HepG2 (cell line): ENCODE measurements around the gene ARHGAP45. TPM values are rescaled to one million over a fixed set of nuclear protein-coding genes. Genes with fewer than 3 reads are reported as not detected.

Experiments used
- ATAD3A ChIP-seq: sonication (generic); formaldehyde crosslinking; IDR thresholded peaks from 2 replicates; pipeline ENCODE4 v1.4.0; 2020; ENCODE audit warnings: missing genetic modification reagents
- CAMTA2 ChIP-seq: sonication (generic); formaldehyde crosslinking; IDR thresholded peaks from 2 replicates; pipeline ENCODE4 v1.4.0; 2020; ENCODE audit warnings: mild to moderate bottlenecking, missing genetic modification reagents, borderline replicate concordance
- KDM6A ChIP-seq: IDR thresholded peaks from 2 replicates; pipeline ENCODE4 v1.6.1; 2016; ENCODE audit warnings: low read depth
- MEF2D ChIP-seq: sonication (generic); formaldehyde crosslinking; IDR thresholded peaks from 2 replicates; pipeline ENCODE4 v1.5.1; 2020; ENCODE audit warnings: mild to moderate bottlenecking, missing genetic modification reagents
- MLLT10 ChIP-seq: sonication (generic); formaldehyde crosslinking; IDR thresholded peaks from 2 replicates; pipeline ENCODE4 v1.4.0; 2020; ENCODE audit warnings: missing genetic modification reagents
- MXD4 ChIP-seq: IDR thresholded peaks from 2 replicates; pipeline ENCODE4 v1.6.1; 2016; ENCODE audit warnings: mild to moderate bottlenecking, missing biosample characterization, missing genetic modification reagents
- NCOA5 ChIP-seq: sonication (generic); formaldehyde crosslinking; IDR thresholded peaks from 2 replicates; pipeline ENCODE4 v1.4.0; 2020; ENCODE audit warnings: missing genetic modification reagents
- NONO ChIP-seq, 2 experiments: fragments of 450-650 bp in 1 of 2; sonication (generic) in 1 of 2; formaldehyde crosslinking in 1 of 2; IDR thresholded peaks in 1 of 2; conservative IDR thresholded peaks in 1 of 2; 2 replicates each; pipeline versions ENCODE4 v1.6.1 to v1.8.0; 2017 to 2022; ENCODE audit warnings: mild to moderate bottlenecking in 1 of 2, missing genetic modification reagents in 1 of 2, moderate library complexity in 1 of 2
- SATB2 ChIP-seq: sonication (generic); formaldehyde crosslinking; IDR thresholded peaks from 2 replicates; pipeline ENCODE4 v1.5.0; 2020; ENCODE audit warnings: missing genetic modification reagents
- SMARCE1 ChIP-seq: fragments of 450-650 bp; IDR thresholded peaks from 2 replicates; pipeline ENCODE4 v1.6.1; 2017; ENCODE audit warnings: borderline replicate concordance
- SP2 ChIP-seq: sonication (generic); formaldehyde crosslinking; IDR thresholded peaks from 2 replicates; pipeline ENCODE4 v1.5.1; 2020; ENCODE audit warnings: mild to moderate bottlenecking, missing genetic modification reagents
- TCF12 ChIP-seq, 2 experiments: fragments of 450-650 bp in 1 of 2; sonication (generic) in 1 of 2; formaldehyde crosslinking in 1 of 2; IDR thresholded peaks; 2 replicates each; pipeline versions ENCODE4 v1.6.1 to v1.8.0; 2017 to 2022; ENCODE audit warnings: antibody characterized with exemption in 1 of 2, mild to moderate bottlenecking in 1 of 2, missing genetic modification reagents in 1 of 2, moderate library complexity in 1 of 2
- TGIF2 ChIP-seq: IDR thresholded peaks from 2 replicates; pipeline ENCODE4 v1.6.1; 2016; ENCODE audit warnings: control low read depth, missing compliant biosample characterization
- ZFP41 ChIP-seq: sonication (generic); formaldehyde crosslinking; IDR thresholded peaks from 2 replicates; pipeline ENCODE4 v1.4.0; 2020; ENCODE audit warnings: mild to moderate bottlenecking, missing genetic modification reagents, borderline replicate concordance
- ZNF546 ChIP-seq: sonication (generic); formaldehyde crosslinking; conservative IDR thresholded peaks from 2 replicates; pipeline ENCODE4 v1.8.1; 2023; ENCODE audit warnings: mild to moderate bottlenecking, missing genetic modification reagents
- ZNF558 ChIP-seq: sonication (generic); formaldehyde crosslinking; IDR thresholded peaks from 2 replicates; pipeline ENCODE4 v1.9.0; 2022; ENCODE audit warnings: mild to moderate bottlenecking, missing genetic modification reagents, borderline replicate concordance
- polyA plus RNA-seq, 8 experiments: library from polyadenylated mRNA; depleted of rRNA in 3 of 8; stranded (reverse) in 7 of 8; unstranded in 1 of 8; fragments of >200 nt; fragmentation: Illumina TruSeq in 4 of 8; extraction: Trizol in 4 of 8; gene quantifications; 2 replicates each; pipeline versions ENCODE4 v1.2.1 to v1.2.3, GENCODE V29; 2011 to 2016; ENCODE audit warnings: low read depth in 4 of 8, missing spikeins in 1 of 8, mixed read lengths in 1 of 8; ENCODE audit not compliant: insufficient read depth in 1 of 8
- total RNA-seq, 5 experiments: library from RNA; depleted of rRNA; stranded (reverse); fragments of >200 nt; fragmentation: Illumina TruSeq; extraction: Trizol; gene quantifications; 2 replicates each; pipeline ENCODE4 v1.2.3, GENCODE V29; 2016; ENCODE audit warnings: low read depth in 1 of 5
- TF ChIP-seq, protein P1 (sequence below): fragments of 450-650 bp; IDR thresholded peaks from 2 replicates; pipeline ENCODE4 v1.6.1; 2017
- TF ChIP-seq, protein P2 (sequence below): sonication (generic); formaldehyde crosslinking; IDR thresholded peaks from 2 replicates; pipeline ENCODE4 v1.5.0; 2020; ENCODE audit warnings: missing genetic modification reagents
- TF ChIP-seq, protein P3 (sequence below): sonication (generic); formaldehyde crosslinking; IDR thresholded peaks from 2 replicates; pipeline ENCODE4 v1.5.1; 2020; ENCODE audit warnings: mild to moderate bottlenecking, missing genetic modification reagents
- TF ChIP-seq, protein P4 (sequence below): sonication (generic); IDR thresholded peaks from 2 replicates; pipeline ENCODE4 v1.6.1; 2016; ENCODE audit warnings: low read depth, borderline replicate concordance
- TF ChIP-seq, protein P5 (sequence below): sonication (generic); formaldehyde crosslinking; IDR thresholded peaks from 2 replicates; pipeline ENCODE4 v1.4.0; 2020; ENCODE audit warnings: missing genetic modification reagents

The ARHGAP45 gene
- total and polyA plus RNA-seq, 2 of the 13 experiments (the other 11 are each of a cell fraction or from before 2014, with no cell fraction given), result 0.84 to 32.0 TPM

DNA sequence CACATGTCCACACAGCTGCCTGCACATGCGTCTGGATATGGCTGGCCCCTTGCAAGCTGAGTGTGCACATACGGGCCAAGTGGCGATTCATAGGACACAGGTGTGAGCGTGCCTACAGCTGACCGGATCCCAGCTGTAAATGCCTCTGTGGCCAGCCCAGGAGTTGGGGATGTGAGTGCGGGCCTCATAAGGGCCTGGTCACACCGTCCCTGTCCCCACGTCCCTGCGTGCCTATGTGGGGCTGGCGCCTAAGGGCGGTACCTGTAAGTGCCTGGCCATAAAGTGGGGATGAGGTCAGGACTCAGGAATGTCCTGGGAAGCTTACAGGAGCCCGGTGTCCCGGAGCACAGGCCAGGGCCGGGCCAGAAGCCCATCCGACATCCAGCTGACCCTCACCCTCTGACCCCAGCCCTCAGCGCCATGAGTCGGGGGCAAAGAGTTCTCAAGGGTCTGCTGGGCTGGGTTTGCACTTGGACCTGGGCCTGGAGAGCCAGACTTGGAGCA, 1.3 kb upstream of the ARHGAP45 start (continued):
- TF ChIP-seq, protein P1, sequence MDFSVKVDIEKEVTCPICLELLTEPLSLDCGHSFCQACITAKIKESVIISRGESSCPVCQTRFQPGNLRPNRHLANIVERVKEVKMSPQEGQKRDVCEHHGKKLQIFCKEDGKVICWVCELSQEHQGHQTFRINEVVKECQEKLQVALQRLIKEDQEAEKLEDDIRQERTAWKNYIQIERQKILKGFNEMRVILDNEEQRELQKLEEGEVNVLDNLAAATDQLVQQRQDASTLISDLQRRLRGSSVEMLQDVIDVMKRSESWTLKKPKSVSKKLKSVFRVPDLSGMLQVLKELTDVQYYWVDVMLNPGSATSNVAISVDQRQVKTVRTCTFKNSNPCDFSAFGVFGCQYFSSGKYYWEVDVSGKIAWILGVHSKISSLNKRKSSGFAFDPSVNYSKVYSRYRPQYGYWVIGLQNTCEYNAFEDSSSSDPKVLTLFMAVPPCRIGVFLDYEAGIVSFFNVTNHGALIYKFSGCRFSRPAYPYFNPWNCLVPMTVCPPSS, result no peak
- no peak for TF ChIP-seq ATAD3A (CRISPR knock-in tag)
- TF ChIP-seq, protein P2, sequence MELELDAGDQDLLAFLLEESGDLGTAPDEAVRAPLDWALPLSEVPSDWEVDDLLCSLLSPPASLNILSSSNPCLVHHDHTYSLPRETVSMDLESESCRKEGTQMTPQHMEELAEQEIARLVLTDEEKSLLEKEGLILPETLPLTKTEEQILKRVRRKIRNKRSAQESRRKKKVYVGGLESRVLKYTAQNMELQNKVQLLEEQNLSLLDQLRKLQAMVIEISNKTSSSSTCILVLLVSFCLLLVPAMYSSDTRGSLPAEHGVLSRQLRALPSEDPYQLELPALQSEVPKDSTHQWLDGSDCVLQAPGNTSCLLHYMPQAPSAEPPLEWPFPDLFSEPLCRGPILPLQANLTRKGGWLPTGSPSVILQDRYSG (CRISPR knock-in tag), result no peak
- no peak for TF ChIP-seq NCOA5
- 0 out of 2 replicates have a peak, but pooled peaks have one; percentile 48 for TF ChIP-seq CAMTA2
- no peak for TF ChIP-seq KDM6A
- 0 out of 2 replicates have a peak, but pooled peaks have one; percentile 1 for TF ChIP-seq SP2 (CRISPR knock-in tag)
- no peak for TF ChIP-seq MXD4 (CRISPR knock-in tag)
- no peak; the same call in 1 of the 2 replicates for TF ChIP-seq TGIF2 (CRISPR knock-in tag)
- 0 out of 2 replicates have a peak, but pooled peaks have one; percentile 14 for TF ChIP-seq ZFP41
- TF ChIP-seq SATB2 (CRISPR knock-in tag), result no peak
- TF ChIP-seq TCF12 (IDR thresholded peaks at IDR 0.05), result no peak
- TF ChIP-seq TCF12 (CRISPR knock-in tag; IDR thresholded peaks at IDR 0.05), result no peak
- TF ChIP-seq, protein P3, sequence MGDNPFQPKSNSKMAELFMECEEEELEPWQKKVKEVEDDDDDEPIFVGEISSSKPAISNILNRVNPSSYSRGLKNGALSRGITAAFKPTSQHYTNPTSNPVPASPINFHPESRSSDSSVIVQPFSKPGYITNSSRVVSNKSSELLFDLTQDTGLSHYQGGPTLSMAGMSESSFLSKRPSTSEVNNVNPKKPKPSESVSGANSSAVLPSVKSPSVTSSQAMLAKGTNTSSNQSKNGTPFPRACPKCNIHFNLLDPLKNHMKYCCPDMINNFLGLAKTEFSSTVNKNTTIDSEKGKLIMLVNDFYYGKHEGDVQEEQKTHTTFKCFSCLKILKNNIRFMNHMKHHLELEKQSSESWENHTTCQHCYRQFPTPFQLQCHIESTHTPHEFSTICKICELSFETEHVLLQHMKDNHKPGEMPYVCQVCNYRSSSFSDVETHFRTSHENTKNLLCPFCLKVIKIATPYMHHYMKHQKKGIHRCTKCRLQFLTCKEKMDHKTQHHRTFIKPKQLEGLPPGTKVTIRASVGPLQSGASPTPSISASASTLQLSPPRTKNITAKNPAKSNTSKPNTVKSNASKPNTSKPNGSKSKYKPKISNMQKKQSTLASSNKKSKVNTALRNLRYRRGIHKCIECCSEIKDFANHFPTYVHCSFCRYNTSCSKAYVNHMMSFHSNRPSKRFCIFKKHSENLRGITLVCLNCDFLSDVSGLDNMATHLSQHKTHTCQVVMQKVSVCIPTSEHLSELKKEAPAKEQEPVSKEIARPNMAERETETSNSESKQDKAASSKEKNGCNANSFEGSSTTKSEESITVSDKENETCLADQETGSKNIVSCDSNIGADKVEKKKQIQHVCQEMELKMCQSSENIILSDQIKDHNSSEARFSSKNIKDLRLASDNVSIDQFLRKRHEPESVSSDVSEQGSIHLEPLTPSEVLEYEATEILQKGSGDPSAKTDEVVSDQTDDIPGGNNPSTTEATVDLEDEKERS, result no peak
- TF ChIP-seq SMARCE1, result no peak
- no peak for TF ChIP-seq ZNF546 (CRISPR knock-in tag)
- TF ChIP-seq, protein P4, sequence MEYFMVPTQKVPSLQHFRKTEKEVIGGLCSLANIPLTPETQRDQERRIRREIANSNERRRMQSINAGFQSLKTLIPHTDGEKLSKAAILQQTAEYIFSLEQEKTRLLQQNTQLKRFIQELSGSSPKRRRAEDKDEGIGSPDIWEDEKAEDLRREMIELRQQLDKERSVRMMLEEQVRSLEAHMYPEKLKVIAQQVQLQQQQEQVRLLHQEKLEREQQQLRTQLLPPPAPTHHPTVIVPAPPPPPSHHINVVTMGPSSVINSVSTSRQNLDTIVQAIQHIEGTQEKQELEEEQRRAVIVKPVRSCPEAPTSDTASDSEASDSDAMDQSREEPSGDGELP, result peak; percentile 78; the same call in 1 of the 2 replicates
- no peak for TF ChIP-seq ZNF558 (CRISPR knock-in tag)
- TF ChIP-seq MEF2D (CRISPR knock-in tag), result no peak
- TF ChIP-seq MLLT10 (CRISPR knock-in tag), result no peak
- TF ChIP-seq, protein P5, sequence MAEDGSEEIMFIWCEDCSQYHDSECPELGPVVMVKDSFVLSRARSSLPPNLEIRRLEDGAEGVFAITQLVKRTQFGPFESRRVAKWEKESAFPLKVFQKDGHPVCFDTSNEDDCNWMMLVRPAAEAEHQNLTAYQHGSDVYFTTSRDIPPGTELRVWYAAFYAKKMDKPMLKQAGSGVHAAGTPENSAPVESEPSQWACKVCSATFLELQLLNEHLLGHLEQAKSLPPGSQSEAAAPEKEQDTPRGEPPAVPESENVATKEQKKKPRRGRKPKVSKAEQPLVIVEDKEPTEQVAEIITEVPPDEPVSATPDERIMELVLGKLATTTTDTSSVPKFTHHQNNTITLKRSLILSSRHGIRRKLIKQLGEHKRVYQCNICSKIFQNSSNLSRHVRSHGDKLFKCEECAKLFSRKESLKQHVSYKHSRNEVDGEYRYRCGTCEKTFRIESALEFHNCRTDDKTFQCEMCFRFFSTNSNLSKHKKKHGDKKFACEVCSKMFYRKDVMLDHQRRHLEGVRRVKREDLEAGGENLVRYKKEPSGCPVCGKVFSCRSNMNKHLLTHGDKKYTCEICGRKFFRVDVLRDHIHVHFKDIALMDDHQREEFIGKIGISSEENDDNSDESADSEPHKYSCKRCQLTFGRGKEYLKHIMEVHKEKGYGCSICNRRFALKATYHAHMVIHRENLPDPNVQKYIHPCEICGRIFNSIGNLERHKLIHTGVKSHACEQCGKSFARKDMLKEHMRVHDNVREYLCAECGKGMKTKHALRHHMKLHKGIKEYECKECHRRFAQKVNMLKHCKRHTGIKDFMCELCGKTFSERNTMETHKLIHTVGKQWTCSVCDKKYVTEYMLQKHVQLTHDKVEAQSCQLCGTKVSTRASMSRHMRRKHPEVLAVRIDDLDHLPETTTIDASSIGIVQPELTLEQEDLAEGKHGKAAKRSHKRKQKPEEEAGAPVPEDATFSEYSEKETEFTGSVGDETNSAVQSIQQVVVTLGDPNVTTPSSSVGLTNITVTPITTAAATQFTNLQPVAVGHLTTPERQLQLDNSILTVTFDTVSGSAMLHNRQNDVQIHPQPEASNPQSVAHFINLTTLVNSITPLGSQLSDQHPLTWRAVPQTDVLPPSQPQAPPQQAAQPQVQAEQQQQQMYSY (CRISPR knock-in tag), result no peak
- TF ChIP-seq NONO (IDR thresholded peaks at IDR 0.05), result no peak
- TF ChIP-seq NONO (CRISPR knock-in tag; conservative IDR thresholded peaks at IDR 0.05), result peak; percentile 65; the same call in 1 of the 2 replicates
